Measurements from ENCODE around the gene SHC2.
"Not testable (repeated sequence)": the region's sequence is repeated elsewhere in the genome, so short reads cannot be mapped to it uniquely, and the experiment has no call there.

Gene SHC2

GRCh38 chr19:426725-427445, 33.9 kb downstream of the SHC2 start:
- Histone ChIP-seq H3K27ac (ENCODE audit: low read depth, low read length) (no peak overlapping the region), H3K27me3 (ENCODE audit: insufficient read depth, low read length) (no peaks in the 10 kb centered on the region), H3K4me3 (ENCODE audit: low read length) (no peak overlapping the region), H3K4me1 (ENCODE audit: insufficient read depth, low read length) (no peaks in the 10 kb centered on the region), H3K9ac (ENCODE audit: low read depth, low read length) (no peak overlapping the region), H3K9me3 (ENCODE audit: insufficient read depth, low read depth, low read length) (no peaks in the 10 kb centered on the region), H3K36me3 (ENCODE audit: insufficient read depth, low read length) (no peaks in the 10 kb centered on the region)
- 91% methylated on average over 48 of the region's 51 CpGs for WGBS

GRCh38 chr19:425056-425455, 35.8 kb downstream of the SHC2 start:
- Histone ChIP-seq H3K9me3 (ENCODE audit: insufficient read depth, low read depth, low read length) (no peaks in the 10 kb centered on the region), H3K4me3 (ENCODE audit: low read length) (no peak overlapping the region), H3K27me3 (ENCODE audit: insufficient read depth, low read length) (no peaks in the 10 kb centered on the region)

GRCh38 chr19:424546-424945, 36.3 kb downstream of the SHC2 start:
- Histone ChIP-seq H3K9ac (ENCODE audit: low read depth, low read length) (no peak overlapping the region), H3K4me1 (ENCODE audit: insufficient read depth, low read length) (no peaks in the 10 kb centered on the region), H3K4me3 (ENCODE audit: low read length) (no peak overlapping the region), H3K36me3 (ENCODE audit: insufficient read depth, low read length) (no peaks in the 10 kb centered on the region; the same call in 1 of the 2 replicates), H3K9me3 (ENCODE audit: insufficient read depth, low read depth, low read length) (no peaks in the 10 kb centered on the region), H3K27me3 (ENCODE audit: insufficient read depth, low read length) (no peaks in the 10 kb centered on the region), H3K27ac (ENCODE audit: low read depth, low read length) (no peak overlapping the region)
- 95% methylated on average over 15 of the region's 15 CpGs for whole genome bisulfite sequencing

More at GRCh38 chr19:425056-425455, 35.8 kb downstream of the SHC2 start:
- Histone ChIP-seq H3K27ac (ENCODE audit: low read depth, low read length) (no peak overlapping the region), H3K36me3 (ENCODE audit: insufficient read depth, low read length) (no peaks in the 10 kb centered on the region; the same call in 1 of the 2 replicates), H3K4me1 (ENCODE audit: insufficient read depth, low read length) (no peaks in the 10 kb centered on the region), H3K9ac (ENCODE audit: low read depth, low read length) (no peak overlapping the region)
- 91% methylated on average over 26 of the region's 26 CpGs for whole genome bisulfite sequencing

GRCh38 chr19:423691-424466, 37.0 kb downstream of the SHC2 start:
- Histone ChIP-seq H3K27me3 (ENCODE audit: insufficient read depth, low read length) (no peaks in the 10 kb centered on the region), H3K27ac (ENCODE audit: low read depth, low read length) (no peak overlapping the region), H3K4me1 (ENCODE audit: insufficient read depth, low read length) (no peaks in the 10 kb centered on the region), H3K9me3 (ENCODE audit: insufficient read depth, low read depth, low read length) (no peaks in the 10 kb centered on the region), H3K36me3 (ENCODE audit: insufficient read depth, low read length) (no peaks in the 10 kb centered on the region; the same call in 1 of the 2 replicates), H3K4me3 (ENCODE audit: low read length) (no peak overlapping the region), H3K9ac (ENCODE audit: low read depth, low read length) (no peak overlapping the region)
- 90% methylated on average over 25 of the region's 25 CpGs for WGBS

GRCh38 chr19:422917-423226, 38.0 kb downstream of the SHC2 start:
- not testable (repeated sequence) for H3K9me3 ChIP-seq (ENCODE audit: insufficient read depth, low read depth, low read length); H3K27me3 ChIP-seq (ENCODE audit: insufficient read depth, low read length); H3K4me3 ChIP-seq (ENCODE audit: low read length); H3K4me1 ChIP-seq (ENCODE audit: insufficient read depth, low read length); H3K27ac ChIP-seq (ENCODE audit: low read depth, low read length); H3K9ac ChIP-seq (ENCODE audit: low read depth, low read length); H3K36me3 ChIP-seq (ENCODE audit: insufficient read depth, low read length)
- whole genome bisulfite sequencing = 73% methylated on average over 7 of the region's 9 CpGs

GRCh38 chr19:422213-422916, 38.5 kb downstream of the SHC2 start:
- Histone ChIP-seq H3K4me3 (ENCODE audit: low read length) (no peak overlapping the region), H3K9me3 (ENCODE audit: insufficient read depth, low read depth, low read length) (no peaks in the 10 kb centered on the region), H3K36me3 (ENCODE audit: insufficient read depth, low read length) (no peaks in the 10 kb centered on the region; the same call in 1 of the 2 replicates), H3K9ac (ENCODE audit: low read depth, low read length) (no peak overlapping the region), H3K4me1 (ENCODE audit: insufficient read depth, low read length) (peaks cover 7% of the 10 kb centered on the region; the same call in 1 of the 2 replicates), H3K27me3 (ENCODE audit: insufficient read depth, low read length) (no peaks in the 10 kb centered on the region), H3K27ac (ENCODE audit: low read depth, low read length) (no peak overlapping the region)
- 76% methylated on average over 40 of the region's 40 CpGs for WGBS

- Histone ChIP-seq H3K36me3 (ENCODE audit: insufficient read depth, low read length) (no peaks in the 10 kb centered on the region; the same call in 1 of the 2 replicates), H3K27me3 (ENCODE audit: insufficient read depth, low read length) (no peaks in the 10 kb centered on the region), H3K4me3 (ENCODE audit: low read length) (no peak overlapping the region), H3K27ac (ENCODE audit: low read depth, low read length) (no peak overlapping the region), H3K4me1 (ENCODE audit: insufficient read depth, low read length) (peaks cover 14% of the 10 kb centered on the region), H3K9ac (ENCODE audit: low read depth, low read length) (no peak overlapping the region), H3K9me3 (ENCODE audit: insufficient read depth, low read depth, low read length) (no peaks in the 10 kb centered on the region)
- WGBS = 94% methylated on average over 31 of the region's 31 CpGs
Measured at GRCh38 chr19:419721-420515, 40.9 kb downstream of the SHC2 start.

- no peaks in the 10 kb centered on the region for H3K27me3 ChIP-seq (ENCODE audit: insufficient read depth, low read length)
Measured at GRCh38 chr19:418761-419671, 41.8 kb downstream of the SHC2 start.

GRCh38 chr19:416416-416815, 44.4 kb downstream of the SHC2 start:
- Histone ChIP-seq H3K36me3 (ENCODE audit: insufficient read depth, low read length) (no peaks in the 10 kb centered on the region; the same call in 1 of the 2 replicates), H3K9me3 (ENCODE audit: insufficient read depth, low read depth, low read length) (no peaks in the 10 kb centered on the region), H3K27me3 (ENCODE audit: insufficient read depth, low read length) (no peaks in the 10 kb centered on the region), H3K4me3 (ENCODE audit: low read length) (no peak overlapping the region), H3K27ac (ENCODE audit: low read depth, low read length) (no peak overlapping the region), H3K4me1 (ENCODE audit: insufficient read depth, low read length) (peaks cover 25% of the 10 kb centered on the region), H3K9ac (ENCODE audit: low read depth, low read length) (no peak overlapping the region)
- 95% methylated on average over 14 of the region's 14 CpGs for WGBS

More at GRCh38 chr19:418761-419671, 41.8 kb downstream of the SHC2 start:
- H3K27ac ChIP-seq (ENCODE audit: low read depth, low read length) = no peak overlapping the region
- no peaks in the 10 kb centered on the region; the same call in 1 of the 2 replicates for H3K36me3 ChIP-seq (ENCODE audit: insufficient read depth, low read length)
- no peak overlapping the region for H3K9ac ChIP-seq (ENCODE audit: low read depth, low read length)
- H3K4me1 ChIP-seq (ENCODE audit: insufficient read depth, low read length) = peaks cover 14% of the 10 kb centered on the region
- no peak overlapping the region for H3K4me3 ChIP-seq (ENCODE audit: low read length)
- no peaks in the 10 kb centered on the region for H3K9me3 ChIP-seq (ENCODE audit: insufficient read depth, low read depth, low read length)
- 91% methylated on average over 51 of the region's 51 CpGs for WGBS

GRCh38 chr19:415292-415691, 45.5 kb downstream of the SHC2 start:
- peaks cover 25% of the 10 kb centered on the region for H3K4me1 ChIP-seq (ENCODE audit: insufficient read depth, low read length)
- no peak overlapping the region for H3K27ac ChIP-seq (ENCODE audit: low read depth, low read length)
- 83% methylated on average over 1 of the region's 1 CpG for WGBS
- H3K4me3 ChIP-seq (ENCODE audit: low read length) = no peak overlapping the region
- no peak overlapping the region for H3K9ac ChIP-seq (ENCODE audit: low read depth, low read length)
- no peaks in the 10 kb centered on the region for H3K36me3 ChIP-seq (ENCODE audit: insufficient read depth, low read length)
- no peaks in the 10 kb centered on the region for H3K9me3 ChIP-seq (ENCODE audit: insufficient read depth, low read depth, low read length)
- H3K27me3 ChIP-seq (ENCODE audit: insufficient read depth, low read length) = peaks cover 2% of the 10 kb centered on the region; the same call in 1 of the 2 replicates
